Esophagus muscularis mucosa (tissue), 4 donors: ENCODE results near the gene PITX1. TPM values are rescaled to one million over a fixed set of nuclear protein-coding genes. Genes with fewer than 3 reads are reported as not detected.

Experiments
- DNase-seq: peaks from one replicate; pipeline ENCODE4 v3.0.0-alpha.2; 2017; ENCODE audit errors: extremely low spot score
- H3K27ac ChIP-seq, 4 donors: fragments of 200-600 bp; sonication (generic); replicated peaks in 1 of 4; 1 replicate in 3 of 4; 2 replicates in 1 of 4; pipeline ENCODE4 v1.5.1; 2016 to 2019; ENCODE audit warnings: mild to moderate bottlenecking in 1 of 4
- H3K27me3 ChIP-seq, 4 donors: fragments of 200-600 bp; sonication (generic); one replicate each; pipeline versions ENCODE4 v1.5.1 to v1.6.0; 2016 to 2019
- H3K36me3 ChIP-seq, 4 donors: fragments of 200-600 bp; sonication (generic); one replicate each; pipeline ENCODE4 v1.5.1; 2016 to 2019
- H3K4me1 ChIP-seq, 4 donors: fragments of 200-600 bp; sonication (generic); one replicate each; pipeline ENCODE4 v1.5.1; 2016 to 2019
- H3K4me3 ChIP-seq, 4 donors: fragments of 200-600 bp; sonication (generic); 1 replicate in 2 of 4; 2 replicates in 2 of 4; pipeline ENCODE4 v1.5.1; 2016 to 2019; ENCODE audit warnings: mild to moderate bottlenecking in 4 of 4, moderate library complexity in 1 of 4
- H3K9me3 ChIP-seq, 4 donors: fragments of 200-600 bp; sonication (generic); 1 replicate in 3 of 4; 2 replicates in 1 of 4; pipeline ENCODE4 v1.5.1; 2016 to 2019
- EP300 ChIP-seq: sonication (generic); formaldehyde crosslinking; IDR thresholded peaks from one replicate; pipeline ENCODE4 v1.6.1; 2017; ENCODE audit warnings: antibody characterized with exemption
- POLR2A ChIP-seq: fragments of 450-650 bp; IDR thresholded peaks from one replicate; pipeline ENCODE4 v1.6.1; 2017; ENCODE audit warnings: antibody characterized with exemption, moderate library complexity, mild to moderate bottlenecking, low read depth
- POLR2AphosphoS5 ChIP-seq, 2 donors: sonication (generic); formaldehyde crosslinking; IDR thresholded peaks; one replicate each; pipeline ENCODE4 v1.6.1; 2017; ENCODE audit warnings: antibody characterized with exemption in 2 of 2
- WGBS: methylation state at CpG from one replicate; pipeline ENCODE4 v1.1.5; 2018; 5-methylcytosine and 5-hydroxymethylcytosine counted together
- intact Hi-C: fragments of 100-400 bp; cut with DNase I; formaldehyde crosslinking; loops from one replicate; pipeline ENCODE4 v1.15.1; 2023
- total RNA-seq, 4 donors: library from RNA; depleted of rRNA; stranded (reverse); fragments of >200 nt; gene quantifications; one replicate each; pipeline versions ENCODE4 v1.1.0 to v1.2.1, GENCODE V29; 2016
- TF ChIP-seq, protein P1 (sequence below), 3 experiments: fragments of 200-600 bp in 2 of 3; fragments of 450-650 bp in 1 of 3; sonication (generic) in 2 of 3; IDR thresholded peaks; one replicate each; pipeline ENCODE4 v1.5.1; 2017 to 2019; ENCODE audit warnings: antibody characterized with exemption in 3 of 3, mild to moderate bottlenecking in 2 of 3, moderate library complexity in 1 of 3

PITX1 gene
- total RNA-seq, 4 donors from 2014 or later, result 3.7 to 8.7 (median 6.2) TPM

DNA sequence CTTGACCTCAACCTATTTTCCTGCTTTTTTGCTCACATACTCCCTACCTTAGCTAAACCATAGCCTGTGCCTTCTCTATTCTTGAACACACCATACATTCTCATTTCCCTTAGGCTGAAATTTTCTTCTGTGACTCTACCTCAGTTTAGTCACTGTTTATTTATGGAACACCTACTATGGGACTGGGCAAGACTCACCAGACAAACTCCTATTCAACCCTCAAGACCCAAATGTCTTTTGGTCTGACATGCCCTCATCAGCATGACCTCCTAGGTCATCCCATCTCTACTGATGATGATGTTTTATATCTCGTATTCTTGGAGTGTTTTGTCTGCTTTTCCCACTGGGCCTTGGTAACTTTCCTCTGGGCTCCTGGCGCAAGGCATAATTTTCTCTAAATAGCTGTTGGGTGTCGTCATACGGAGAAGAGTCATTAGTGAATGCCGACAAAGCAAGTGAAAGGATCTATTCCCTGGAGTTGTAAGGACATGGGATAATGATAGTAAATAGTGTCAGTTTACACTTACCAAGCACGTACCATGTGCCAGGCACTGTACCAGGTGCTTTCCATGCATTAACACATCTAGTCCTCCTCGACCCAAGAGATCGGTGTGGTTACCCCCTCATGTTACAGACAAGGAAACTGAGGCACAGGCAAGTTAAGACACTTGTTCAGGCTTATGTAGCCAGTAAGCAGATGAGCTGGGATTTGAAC is 22.4 kb upstream of the PITX1 start:
- TF ChIP-seq EP300 (no peak), POLR2AphosphoS5 (IDR thresholded peaks at IDR 0.05) (no peak), POLR2A (no peak)
- TF ChIP-seq, protein P1, sequence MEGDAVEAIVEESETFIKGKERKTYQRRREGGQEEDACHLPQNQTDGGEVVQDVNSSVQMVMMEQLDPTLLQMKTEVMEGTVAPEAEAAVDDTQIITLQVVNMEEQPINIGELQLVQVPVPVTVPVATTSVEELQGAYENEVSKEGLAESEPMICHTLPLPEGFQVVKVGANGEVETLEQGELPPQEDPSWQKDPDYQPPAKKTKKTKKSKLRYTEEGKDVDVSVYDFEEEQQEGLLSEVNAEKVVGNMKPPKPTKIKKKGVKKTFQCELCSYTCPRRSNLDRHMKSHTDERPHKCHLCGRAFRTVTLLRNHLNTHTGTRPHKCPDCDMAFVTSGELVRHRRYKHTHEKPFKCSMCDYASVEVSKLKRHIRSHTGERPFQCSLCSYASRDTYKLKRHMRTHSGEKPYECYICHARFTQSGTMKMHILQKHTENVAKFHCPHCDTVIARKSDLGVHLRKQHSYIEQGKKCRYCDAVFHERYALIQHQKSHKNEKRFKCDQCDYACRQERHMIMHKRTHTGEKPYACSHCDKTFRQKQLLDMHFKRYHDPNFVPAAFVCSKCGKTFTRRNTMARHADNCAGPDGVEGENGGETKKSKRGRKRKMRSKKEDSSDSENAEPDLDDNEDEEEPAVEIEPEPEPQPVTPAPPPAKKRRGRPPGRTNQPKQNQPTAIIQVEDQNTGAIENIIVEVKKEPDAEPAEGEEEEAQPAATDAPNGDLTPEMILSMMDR (IDR thresholded peaks at IDR 0.05), result no peak
- 89% methylated on average over 7 of the region's 8 CpGs for WGBS
- Histone ChIP-seq H3K4me1 (peaks cover 0 to 4% (median 0%) of the 10 kb centered on the region in 4 donors), H3K36me3 (no peaks in the 10 kb centered on the region), H3K4me3 (no peak overlapping the region), H3K27ac (no peak overlapping the region), H3K9me3 (no peaks in the 10 kb centered on the region), H3K27me3 (peaks cover 0 to 27% (median 0%) of the 10 kb centered on the region in 4 donors)
- intact Hi-C loops, result no loop called here
- no peak for DNase-seq

DNA sequence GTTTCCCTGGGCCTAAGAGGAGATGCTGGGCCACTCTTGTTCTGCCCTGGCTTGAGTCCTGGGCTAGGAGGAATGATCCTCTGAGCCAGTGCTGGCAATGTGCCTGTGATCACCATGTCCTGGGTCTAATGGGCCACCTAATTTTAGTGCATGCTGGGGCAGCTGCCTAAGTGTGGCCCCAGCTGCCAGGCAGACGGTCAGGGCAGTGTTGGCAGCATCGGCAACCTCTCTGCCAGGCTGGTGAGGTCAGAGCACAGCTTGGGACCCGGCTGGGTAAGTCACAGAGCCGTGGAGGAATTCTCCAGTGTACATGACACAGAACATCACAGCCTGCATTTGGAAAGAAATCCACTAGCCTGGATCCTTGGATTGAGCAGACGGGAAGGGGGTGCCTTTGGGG is 21.4 kb upstream of the PITX1 start:
- H3K27ac ChIP-seq, result no peak overlapping the region
- WGBS, result 67% methylated on average over 1 of the region's 5 CpGs
- no peaks in the 10 kb centered on the region for H3K9me3 ChIP-seq
- H3K4me3 ChIP-seq, result no peak overlapping the region
- TF ChIP-seq POLR2A (no peak), POLR2AphosphoS5 (IDR thresholded peaks at IDR 0.05) (no peak), EP300 (no peak)
- TF ChIP-seq, protein P1 (IDR thresholded peaks at IDR 0.05), result no peak
- intact Hi-C loops, result no loop called here
- H3K27me3 ChIP-seq, result peaks cover 0 to 35% (median under 1%) of the 10 kb centered on the region in 4 donors
- H3K4me1 ChIP-seq, result peaks cover 0 to 4% (median 0%) of the 10 kb centered on the region in 4 donors
- H3K36me3 ChIP-seq, result no peaks in the 10 kb centered on the region
- no peak for DNase-seq

DNA sequence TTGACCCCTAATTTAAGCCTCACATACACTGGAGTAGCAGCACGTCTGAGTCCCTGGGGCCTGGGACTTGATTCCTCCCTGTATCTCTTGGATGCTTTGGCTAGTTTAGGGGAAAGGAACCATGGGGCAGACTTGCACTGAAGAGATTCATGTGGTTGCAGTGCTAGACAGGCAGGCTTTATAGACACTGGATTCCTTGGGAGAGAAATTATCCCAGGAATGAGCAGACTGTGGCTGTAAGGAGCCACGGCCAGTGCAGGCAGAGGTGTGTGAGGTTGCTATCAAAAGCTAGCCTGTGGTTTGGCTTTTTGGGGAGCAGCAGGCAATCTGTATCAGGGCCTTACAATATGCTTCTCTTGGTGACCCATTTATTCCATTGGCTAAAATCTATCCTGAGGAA is 20.5 kb upstream of the PITX1 start:
- peaks cover 0 to 4% (median 0%) of the 10 kb centered on the region in 4 donors for H3K4me1 ChIP-seq
- peaks cover 0 to 43% (median 3%) of the 10 kb centered on the region in 4 donors for H3K27me3 ChIP-seq
- TF ChIP-seq POLR2A (no peak), EP300 (no peak), POLR2AphosphoS5 (IDR thresholded peaks at IDR 0.05) (no peak)
- TF ChIP-seq, protein P1 (IDR thresholded peaks at IDR 0.05), result no peak
- no peak for DNase-seq
- WGBS, result 85% methylated on average over 2 of the region's 2 CpGs
- no peak overlapping the region for H3K4me3 ChIP-seq
- no peaks in the 10 kb centered on the region for H3K36me3 ChIP-seq
- H3K27ac ChIP-seq, result no peak overlapping the region
- intact Hi-C loops, result no loop called here
- no peaks in the 10 kb centered on the region for H3K9me3 ChIP-seq

DNA sequence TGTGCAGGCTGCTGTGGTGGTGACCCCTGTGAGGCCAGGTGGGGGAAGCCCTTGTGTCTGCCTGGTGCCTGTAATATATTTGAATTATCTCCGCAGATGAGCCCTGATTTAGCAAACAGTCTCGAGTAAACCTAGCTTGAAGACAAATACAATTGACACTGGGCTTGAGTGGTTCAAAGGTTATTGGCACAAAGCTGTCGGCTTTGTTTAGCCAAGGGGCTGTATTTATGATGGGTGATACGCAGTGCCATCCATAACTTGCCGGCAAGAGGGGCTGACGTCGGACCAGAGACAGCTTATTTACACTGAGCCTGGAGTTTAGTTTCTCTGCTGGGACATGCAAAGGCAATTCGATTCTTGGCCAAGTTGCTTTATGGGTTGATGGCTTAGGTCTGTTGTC is 20.0 kb upstream of the PITX1 start:
- no peaks in the 10 kb centered on the region for H3K9me3 ChIP-seq
- intact Hi-C loops, result no loop called here
- H3K27ac ChIP-seq, result no peak overlapping the region
- 71% methylated on average over 6 of the region's 8 CpGs for WGBS
- peaks cover 0 to 4% (median 0%) of the 10 kb centered on the region in 4 donors for H3K4me1 ChIP-seq
- no peak for DNase-seq
- H3K36me3 ChIP-seq, result no peaks in the 10 kb centered on the region
- no peak overlapping the region for H3K4me3 ChIP-seq
- TF ChIP-seq POLR2A (no peak), POLR2AphosphoS5 (IDR thresholded peaks at IDR 0.05) (no peak), EP300 (no peak)
- TF ChIP-seq, protein P1 (IDR thresholded peaks at IDR 0.05), result no peak
- H3K27me3 ChIP-seq, result peaks cover 0 to 45% (median 3%) of the 10 kb centered on the region in 4 donors
